Epithelial cell of prostate (primary cell): ENCODE data around the gene ABCB6.

ENCODE experiments used
- DNase-seq: peaks from one replicate; pipeline ENCODE4 v3.0.0-alpha.2; 2011; ENCODE audit warnings: low read depth, low spot score
- H3K27ac ChIP-seq: fragments of 450-650 bp; 2 replicates; pipeline ENCODE4 v1.5.1; 2017; ENCODE audit warnings: mild to moderate bottlenecking

The ABCB6 gene

GRCh38 chr2:219199470-219200211, 19.1 kb downstream of the ABCB6 start:
- no peak overlapping the region for H3K27ac ChIP-seq
- no peak for DNase-seq

DNA sequence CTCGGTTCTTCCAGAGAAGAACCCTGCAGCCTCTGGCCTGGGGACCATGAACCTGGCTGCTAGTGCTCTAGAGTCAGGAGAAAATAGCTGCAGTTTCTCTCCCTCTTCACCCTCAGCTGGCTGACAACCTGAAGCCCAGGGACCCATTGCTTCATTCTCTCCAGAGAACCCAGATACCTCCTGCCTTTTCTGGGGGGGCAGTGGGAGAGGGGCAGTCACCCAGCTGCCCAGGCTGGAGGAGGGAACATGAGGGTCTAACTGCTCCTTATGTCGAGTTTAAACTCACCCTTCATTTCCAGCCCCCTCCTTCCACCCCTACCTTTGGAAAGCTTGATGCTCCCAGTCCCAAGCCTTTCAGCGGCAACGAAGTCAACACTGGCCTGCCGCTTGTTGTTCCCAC, 19.8 kb downstream of the ABCB6 start:
- no peak for DNase-seq

DNA sequence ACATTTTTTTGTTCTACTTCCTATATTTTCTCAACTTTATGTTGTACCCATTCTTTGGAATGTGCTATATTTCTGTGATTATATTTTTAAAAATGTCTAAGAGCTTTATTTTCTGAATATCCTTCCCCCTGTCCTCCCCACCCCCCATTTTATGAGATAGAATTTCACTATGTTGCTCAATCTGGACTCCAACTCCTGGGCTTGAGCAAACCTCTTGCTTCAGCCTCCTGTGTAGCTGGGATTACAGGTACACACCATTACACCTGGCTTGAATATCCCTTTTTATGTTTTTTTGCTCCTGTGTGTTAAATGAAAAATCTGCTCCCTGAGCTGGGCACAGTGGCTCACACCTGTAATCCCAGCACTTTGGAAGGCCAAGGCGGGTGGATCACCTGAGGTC, 21.4 kb downstream of the ABCB6 start:
- DNase-seq: no peak
- no peak overlapping the region for H3K27ac ChIP-seq

More for the DNA sequence above, 19.8 kb downstream of the ABCB6 start:
- no peak overlapping the region for H3K27ac ChIP-seq

DNA sequence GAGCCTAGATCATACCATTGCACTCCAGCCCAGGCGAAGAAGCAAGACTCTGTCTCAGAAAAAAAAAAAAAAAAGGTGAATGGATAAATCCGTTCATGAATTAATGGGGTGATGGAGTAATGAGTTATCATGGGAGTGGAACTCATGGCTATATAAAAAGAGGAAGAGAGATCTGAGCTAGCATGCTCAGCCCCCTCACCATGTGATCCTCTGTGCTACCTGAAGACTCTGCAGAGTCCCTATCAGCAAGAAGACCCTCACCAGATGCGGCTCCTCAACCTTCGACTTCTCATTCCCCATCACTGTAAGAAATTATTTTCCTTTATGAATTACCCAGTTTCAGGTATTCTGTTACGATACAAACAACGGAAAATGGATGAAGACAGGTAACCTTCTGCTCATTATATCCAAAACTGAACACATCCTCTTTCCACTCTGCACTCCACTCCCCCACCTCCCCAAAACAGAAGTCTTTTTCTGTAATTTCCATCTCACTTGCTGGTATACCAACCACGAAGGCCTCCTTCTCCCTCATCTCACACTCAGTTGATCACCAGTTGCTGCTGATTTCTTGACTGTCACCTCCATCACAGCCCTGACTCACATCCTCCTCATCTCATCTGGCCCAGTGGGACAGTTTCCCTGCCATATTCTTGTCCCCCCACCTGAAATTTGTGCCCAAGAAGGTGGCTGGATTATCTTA, 31.9 kb downstream of the ABCB6 start:
- no peak for DNase-seq

DNA sequence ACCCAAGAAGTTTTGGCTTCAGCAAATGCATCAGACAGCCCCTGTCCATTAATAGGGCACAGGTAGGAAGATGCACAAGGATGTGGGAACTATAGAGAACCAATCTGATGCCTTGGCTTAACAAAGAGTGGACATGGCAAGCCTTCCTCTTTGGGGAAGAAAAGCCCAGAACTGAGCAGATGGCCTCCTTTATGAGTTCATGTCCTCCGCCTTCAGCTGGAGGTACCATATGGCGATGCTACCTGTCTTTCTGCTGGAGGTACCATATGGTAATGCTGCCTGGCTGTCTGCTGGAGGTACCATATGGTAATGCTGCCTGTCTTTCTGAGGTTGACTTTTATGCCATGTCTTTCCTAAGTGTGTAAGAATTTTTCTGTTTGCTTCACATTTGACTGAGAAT, 34.6 kb downstream of the ABCB6 start:
- H3K27ac ChIP-seq: no peak overlapping the region
- no peak for DNase-seq

More for the DNA sequence above, 31.9 kb downstream of the ABCB6 start:
- no peak overlapping the region for H3K27ac ChIP-seq

DNA sequence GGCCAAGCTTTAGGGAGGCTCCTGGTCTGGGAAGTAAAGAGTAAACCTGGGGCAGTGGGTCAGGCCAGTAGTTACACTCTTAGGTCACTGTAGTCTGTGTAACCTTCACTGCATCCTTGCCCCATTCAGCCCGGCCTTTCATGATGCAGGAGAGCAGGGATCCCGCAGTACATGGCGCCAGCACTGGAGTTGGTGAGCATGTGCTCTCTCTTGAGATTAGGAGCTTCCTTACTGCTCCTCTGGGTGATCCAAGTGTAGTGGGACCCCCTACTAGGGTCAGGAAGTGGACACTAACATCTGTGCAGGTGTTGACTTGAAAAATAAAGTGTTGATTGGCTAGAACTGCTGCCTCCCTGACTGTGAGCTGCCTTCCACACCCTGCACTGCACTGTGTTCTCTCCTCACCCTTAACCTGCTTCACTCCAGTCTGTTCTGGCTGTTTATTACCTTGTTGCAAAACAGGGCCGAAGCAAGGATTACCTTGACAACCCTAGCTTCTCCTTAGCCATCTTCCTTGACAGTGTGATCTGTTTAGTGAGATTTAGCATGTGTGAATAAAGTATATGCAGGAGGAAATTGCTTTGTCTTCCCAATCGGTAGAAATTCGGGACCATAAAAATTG, 35.5 kb downstream of the ABCB6 start:
- no peak for DNase-seq
- H3K27ac ChIP-seq: no peak overlapping the region

DNA sequence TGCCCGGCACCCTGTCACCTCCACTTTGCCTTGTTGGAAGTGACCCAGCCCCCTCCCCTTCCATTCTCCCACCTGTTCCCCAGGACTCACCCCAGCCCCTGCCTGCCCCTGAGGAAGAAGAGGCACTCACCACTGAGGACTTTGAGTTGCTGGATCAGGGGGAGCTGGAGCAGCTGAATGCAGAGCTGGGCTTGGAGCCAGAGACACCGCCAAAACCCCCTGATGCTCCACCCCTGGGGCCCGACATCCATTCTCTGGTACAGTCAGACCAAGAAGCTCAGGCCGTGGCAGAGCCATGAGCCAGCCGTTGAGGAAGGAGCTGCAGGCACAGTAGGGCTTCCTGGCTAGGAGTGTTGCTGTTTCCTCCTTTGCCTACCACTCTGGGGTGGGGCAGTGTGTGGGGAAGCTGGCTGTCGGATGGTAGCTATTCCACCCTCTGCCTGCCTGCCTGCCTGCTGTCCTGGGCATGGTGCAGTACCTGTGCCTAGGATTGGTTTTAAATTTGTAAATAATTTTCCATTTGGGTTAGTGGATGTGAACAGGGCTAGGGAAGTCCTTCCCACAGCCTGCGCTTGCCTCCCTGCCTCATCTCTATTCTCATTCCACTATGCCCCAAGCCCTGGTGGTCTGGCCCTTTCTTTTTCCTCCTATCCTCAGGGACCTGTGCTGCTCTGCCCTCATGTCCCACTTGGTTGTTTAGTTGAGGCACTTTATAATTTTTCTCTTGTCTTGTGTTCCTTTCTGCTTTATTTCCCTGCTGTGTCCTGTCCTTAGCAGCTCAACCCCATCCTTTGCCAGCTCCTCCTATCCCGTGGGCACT, 36.2 kb downstream of the ABCB6 start:
- DNase-seq: no peak
- no peak overlapping the region for H3K27ac ChIP-seq

DNA sequence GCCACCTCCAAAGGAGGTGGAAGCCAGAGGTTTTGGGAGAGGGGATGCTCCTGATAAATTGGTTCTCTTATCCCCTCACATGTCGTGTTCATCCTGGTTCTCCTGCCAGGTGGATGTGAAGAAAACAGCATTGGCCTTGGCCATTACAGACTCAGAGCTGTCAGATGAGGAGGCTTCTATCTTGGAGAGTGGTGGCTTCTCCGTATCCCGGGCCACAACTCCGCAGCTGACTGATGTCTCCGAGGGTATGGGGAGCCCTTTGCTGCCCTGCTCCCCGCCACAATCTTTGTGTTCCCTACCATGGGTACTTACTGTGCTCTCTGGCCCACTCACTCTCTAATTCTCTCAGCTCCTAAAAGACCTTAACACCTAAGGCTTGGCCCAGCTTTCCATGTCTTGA, 37.2 kb downstream of the ABCB6 start:
- H3K27ac ChIP-seq: no peak overlapping the region
- no peak for DNase-seq

GRCh38 chr2:219180961-219181360, 37.8 kb downstream of the ABCB6 start:
- no peak overlapping the region for H3K27ac ChIP-seq
- no peak for DNase-seq

- no peak overlapping the region for H3K27ac ChIP-seq
- DNase-seq: no peak
These were observed 38.9 kb downstream of the ABCB6 start for GRCh38 chr2:219179601-219180465.

- DNase-seq: no peak
- H3K27ac ChIP-seq: peak overlapping the region; percentile 99
These were observed 40.2 kb downstream of the ABCB6 start for GRCh38 chr2:219178377-219179175.

GRCh38 chr2:219177552-219178376, 41.0 kb downstream of the ABCB6 start, which contains the start of gene RETREG2:
TSS of gene RETREG2 (plus strand) at chr2:219178275. CDS start at chr2:219178353, 78 bp downstream.
- peak within 1 kb of the TSS; percentile 99 for H3K27ac ChIP-seq
- DNase-seq: peak; percentile 82

- no peak for DNase-seq
- H3K27ac ChIP-seq: peak within 1 kb of the TSS; percentile 99
These were observed 41.8 kb downstream of the ABCB6 start, which contains the start of gene CNPPD1 for GRCh38 chr2:219176818-219177551. TSS of gene CNPPD1 (minus strand) at chr2:219176925. CDS start at chr2:219176828, 97 bp downstream.

DNA sequence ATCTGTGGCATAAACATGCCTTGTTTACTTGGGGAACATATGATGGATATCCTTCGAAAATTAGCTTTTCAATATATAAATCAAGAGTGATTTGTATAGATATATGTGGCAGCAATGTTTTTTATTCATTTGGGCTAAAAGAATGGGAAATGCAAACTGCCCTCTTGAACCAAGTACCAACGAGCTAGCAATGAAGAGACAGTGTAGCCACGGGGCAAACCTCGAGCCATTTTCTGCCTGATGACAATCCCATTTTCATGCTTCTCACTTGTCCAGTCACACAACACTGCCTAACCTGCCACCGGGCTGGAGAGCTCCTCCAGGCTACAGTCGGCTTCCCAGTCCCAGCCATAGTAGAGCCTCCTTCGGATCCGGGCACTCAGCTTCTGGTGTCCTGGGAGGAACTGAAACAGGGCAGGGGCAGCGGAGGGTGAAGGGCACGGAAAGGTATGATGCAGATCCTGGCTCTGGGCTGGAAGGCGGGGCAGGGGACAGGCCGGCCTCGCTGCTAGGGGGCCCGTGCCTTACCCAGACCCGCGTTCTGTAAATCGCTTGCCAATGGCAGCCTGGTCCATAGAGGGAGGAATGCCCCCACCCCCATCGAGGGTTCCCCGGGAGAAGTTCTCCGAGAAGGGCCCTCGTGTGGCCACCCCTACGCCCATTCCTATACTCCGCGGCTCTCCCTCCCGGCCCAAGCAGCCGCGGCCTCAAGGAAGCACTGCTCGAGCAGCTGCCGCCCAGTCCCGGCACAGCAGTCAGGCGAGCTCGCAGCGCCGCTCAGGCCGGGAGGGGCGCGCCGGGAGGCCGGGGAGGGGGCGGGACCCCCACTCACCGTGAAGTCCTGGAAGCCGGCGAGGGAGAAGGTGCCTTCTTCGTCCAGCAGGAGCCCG, 42.6 kb downstream of the ABCB6 start:
- DNase-seq: no peak
- H3K27ac ChIP-seq: peak overlapping the region; percentile 99

DNA sequence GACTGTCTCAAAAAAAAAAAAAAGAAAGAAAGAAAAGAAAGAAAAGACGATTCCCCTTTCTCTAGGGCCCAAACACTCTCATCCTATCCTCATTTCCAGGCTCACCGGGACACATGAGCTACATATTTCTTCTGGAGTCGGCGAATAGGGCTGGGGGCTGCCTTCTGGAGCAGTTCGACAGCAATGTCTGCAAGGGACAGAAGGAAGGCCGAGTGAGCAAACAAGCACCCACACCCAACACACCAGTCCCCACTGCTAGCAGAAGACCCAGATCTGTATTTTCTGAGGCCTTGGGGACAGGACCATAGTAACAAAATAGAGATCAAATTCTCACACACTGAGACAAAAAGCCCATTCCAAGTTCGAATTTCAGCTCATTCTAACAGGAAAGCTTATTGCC, 43.3 kb downstream of the ABCB6 start:
- DNase-seq: no peak
- peak overlapping the region; percentile 99 for H3K27ac ChIP-seq

- DNase-seq: no peak
- H3K27ac ChIP-seq: no peak overlapping the region
These were observed 44.0 kb downstream of the ABCB6 start for GRCh38 chr2:219174801-219175200.
